Measurements from ENCODE around the gene GRAMD1C. TPM values are rescaled to one million over a fixed set of nuclear protein-coding genes. Genes with fewer than 3 reads are reported as not detected.

Gene GRAMD1C
- total and polyA plus RNA-seq, 5 donors from 2014 or later = 0.20 to 1.8 (median 0.86) TPM; not detected in 1

DNA sequence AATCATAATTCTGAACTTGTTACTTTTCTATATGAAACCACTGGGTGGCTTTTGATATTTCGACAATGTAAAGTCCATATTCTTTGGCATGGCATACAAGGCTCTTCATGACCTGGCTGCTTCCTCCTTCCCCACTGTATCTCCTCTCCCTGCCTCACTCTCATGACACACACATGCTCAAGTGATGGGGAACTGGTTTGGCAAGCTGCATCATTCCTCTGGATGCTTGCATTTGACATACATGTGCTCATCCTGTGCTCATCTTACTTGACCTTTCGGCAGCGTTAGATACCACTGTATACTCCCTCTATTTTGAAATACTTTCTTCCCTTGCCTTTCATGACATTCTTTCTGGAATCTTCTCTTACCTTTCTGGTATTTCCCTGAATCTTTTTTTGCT is 57.4 kb downstream of the GRAMD1C start:
- H3K27me3 ChIP-seq (ENCODE audit: control insufficient read depth, insufficient read depth, low read length) = peaks cover 4% of the 10 kb centered on the region
- no peaks in the 10 kb centered on the region for H3K9me3 ChIP-seq (ENCODE audit: control insufficient read depth in 2 of 2, low read length in 2 of 2)
- Mint-ChIP-seq H3K36me3 (no peaks in the 10 kb centered on the region), H3K27ac (no peak overlapping the region), H3K27me3 (no peaks in the 10 kb centered on the region), H3K4me3 (no peak overlapping the region), H3K4me1 (peaks cover 0 to 6% (median 5%) of the 10 kb centered on the region in 4 donors), H3K9me3 (peaks cover 0 to 1% (median 0%) of the 10 kb centered on the region in 7 donors)
- ATAC-seq (ENCODE audit: low read depth in 2 of 2) = no peak
- H3K4me3 ChIP-seq (ENCODE audit: low read depth, low read length) = no peak overlapping the region
- no peaks in the 10 kb centered on the region for H3K36me3 ChIP-seq (ENCODE audit: control insufficient read depth, insufficient read depth, low read length)
- DNase-seq = no peak
- no peaks in the 10 kb centered on the region for H3K4me1 ChIP-seq (ENCODE audit: control insufficient read depth, insufficient read depth, low read length, poor library complexity, severe bottlenecking)
- no peak overlapping the region for H3K27ac ChIP-seq (ENCODE audit: insufficient read depth, low read length, poor library complexity, severe bottlenecking)

DNA sequence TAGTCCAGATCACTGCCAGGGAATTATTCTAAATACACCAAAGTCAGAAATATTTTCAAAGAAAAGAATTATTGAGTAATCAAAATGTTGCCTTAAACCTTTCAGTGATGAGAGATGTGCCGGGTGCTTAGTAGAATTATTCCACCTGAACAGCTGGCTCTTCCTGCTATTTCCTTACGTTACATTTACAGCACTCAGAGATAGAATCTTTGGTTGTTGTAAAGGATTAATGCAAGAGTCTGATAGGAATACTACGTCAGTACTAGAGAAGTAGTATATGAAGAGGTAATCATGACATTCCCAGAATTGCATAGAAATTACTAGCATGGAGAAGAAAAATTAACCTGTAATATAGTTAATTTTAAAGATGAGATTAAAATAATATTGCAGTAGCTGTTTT is 58.3 kb downstream of the GRAMD1C start:
- H3K27ac ChIP-seq (ENCODE audit: insufficient read depth, low read length, poor library complexity, severe bottlenecking) = no peak overlapping the region
- H3K4me1 ChIP-seq (ENCODE audit: control insufficient read depth, insufficient read depth, low read length, poor library complexity, severe bottlenecking) = no peaks in the 10 kb centered on the region
- no peaks in the 10 kb centered on the region for H3K36me3 ChIP-seq (ENCODE audit: control insufficient read depth, insufficient read depth, low read length)
- H3K27ac Mint-ChIP-seq = no peak overlapping the region
- peak overlapping the region; percentile 56 for H3K4me3 ChIP-seq (ENCODE audit: low read depth, low read length)
- no peaks in the 10 kb centered on the region for H3K9me3 ChIP-seq (ENCODE audit: control insufficient read depth in 2 of 2, low read length in 2 of 2)
- H3K36me3 Mint-ChIP-seq = no peaks in the 10 kb centered on the region
- DNase-seq = no peak
- H3K4me1 Mint-ChIP-seq = peaks cover 0 to 6% (median 5%) of the 10 kb centered on the region in 4 donors
- no peak overlapping the region for H3K4me3 Mint-ChIP-seq
- H3K9me3 Mint-ChIP-seq = peaks cover 0 to 1% (median 0%) of the 10 kb centered on the region in 7 donors
- H3K27me3 Mint-ChIP-seq = no peaks in the 10 kb centered on the region
- ATAC-seq (ENCODE audit: low read depth in 2 of 2) = no peak
- H3K27me3 ChIP-seq (ENCODE audit: control insufficient read depth, insufficient read depth, low read length) = peaks cover 4% of the 10 kb centered on the region

DNA sequence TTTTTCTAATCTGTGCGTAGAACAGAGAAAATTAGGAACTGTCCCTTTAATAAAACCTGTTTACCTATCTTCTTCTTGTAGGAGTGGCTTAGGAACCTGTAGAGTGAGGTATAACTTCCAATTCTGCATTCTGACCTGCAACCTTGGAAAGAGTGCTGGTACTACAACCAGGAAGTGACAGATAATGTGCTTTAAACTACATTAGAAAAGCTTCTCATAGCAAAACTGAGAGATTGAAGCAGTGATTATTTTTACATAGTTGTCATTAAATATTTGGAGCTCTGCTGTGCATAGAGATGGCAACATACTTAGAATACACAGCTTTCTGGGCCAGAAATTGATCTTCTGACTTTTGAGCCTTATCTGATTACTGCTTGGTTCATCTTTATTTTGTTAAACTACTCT is 58.8 kb downstream of the GRAMD1C start:
- H3K4me3 ChIP-seq (ENCODE audit: low read depth, low read length) = peak overlapping the region; percentile 56
- H3K27me3 ChIP-seq (ENCODE audit: control insufficient read depth, insufficient read depth, low read length) = peaks cover 7% of the 10 kb centered on the region
- Mint-ChIP-seq H3K27me3 (no peaks in the 10 kb centered on the region), H3K27ac (no peak overlapping the region), H3K4me1 (peaks cover 0 to 6% (median 5%) of the 10 kb centered on the region in 4 donors), H3K4me3 (no peak overlapping the region), H3K9me3 (peaks cover 0 to 1% (median 0%) of the 10 kb centered on the region in 7 donors), H3K36me3 (no peaks in the 10 kb centered on the region)
- DNase-seq (peak in 1 of 3 donors; percentile 16), ATAC-seq (ENCODE audit: low read depth in 2 of 2) (no peak)
- H3K36me3 ChIP-seq (ENCODE audit: control insufficient read depth, insufficient read depth, low read length) = no peaks in the 10 kb centered on the region
- H3K9me3 ChIP-seq (ENCODE audit: control insufficient read depth in 2 of 2, low read length in 2 of 2) = no peaks in the 10 kb centered on the region
- H3K27ac ChIP-seq (ENCODE audit: insufficient read depth, low read length, poor library complexity, severe bottlenecking) = no peak overlapping the region
- H3K4me1 ChIP-seq (ENCODE audit: control insufficient read depth, insufficient read depth, low read length, poor library complexity, severe bottlenecking) = no peaks in the 10 kb centered on the region

- Mint-ChIP-seq H3K36me3 (no peaks in the 10 kb centered on the region), H3K27me3 (peaks cover 5% of the 10 kb centered on the region), H3K27ac (no peak overlapping the region), H3K4me3 (no peak overlapping the region), H3K4me1 (peaks cover 0 to 6% (median 5%) of the 10 kb centered on the region in 4 donors), H3K9me3 (peaks cover 0 to 1% (median 0%) of the 10 kb centered on the region in 7 donors)
- Histone ChIP-seq H3K9me3 (ENCODE audit: control insufficient read depth in 2 of 2, low read length in 2 of 2) (no peaks in the 10 kb centered on the region), H3K27ac (ENCODE audit: insufficient read depth, low read length, poor library complexity, severe bottlenecking) (no peak overlapping the region), H3K4me3 (ENCODE audit: low read depth, low read length) (no peak overlapping the region), H3K4me1 (ENCODE audit: control insufficient read depth, insufficient read depth, low read length, poor library complexity, severe bottlenecking) (no peaks in the 10 kb centered on the region), H3K36me3 (ENCODE audit: control insufficient read depth, insufficient read depth, low read length) (no peaks in the 10 kb centered on the region), H3K27me3 (ENCODE audit: control insufficient read depth, insufficient read depth, low read length) (peaks cover 9% of the 10 kb centered on the region)
- no peak for ATAC-seq (ENCODE audit: low read depth in 2 of 2)
- DNase-seq = no peak
Measured at GRCh38 chr3:113898892-113899291, 60.3 kb downstream of the GRAMD1C start.

DNA sequence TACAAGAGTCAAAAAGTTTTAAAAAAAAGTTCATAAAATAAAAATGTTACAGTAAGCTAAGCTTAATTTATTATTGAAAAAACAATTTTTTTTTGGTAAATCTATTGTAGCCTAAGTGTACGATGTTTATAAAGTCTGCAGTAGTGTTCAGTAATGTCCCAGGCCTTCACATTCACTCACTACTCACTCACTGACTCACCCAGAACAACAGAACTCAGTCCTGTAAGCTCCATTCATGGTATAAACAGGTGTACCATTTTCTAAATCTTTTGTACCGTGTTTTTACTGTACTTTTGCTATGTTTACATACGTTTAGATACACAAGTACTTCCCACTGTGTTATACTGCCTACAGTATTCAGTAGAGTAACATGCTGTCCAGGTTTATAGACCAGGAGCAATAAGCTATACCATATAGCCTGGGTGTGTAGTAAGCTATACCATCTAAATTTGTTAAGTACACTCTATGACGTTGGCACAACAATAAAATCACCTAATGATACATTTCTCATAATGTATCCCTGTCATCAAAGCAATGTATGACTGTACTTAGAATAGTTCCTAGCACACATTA is 68.1 kb downstream of the GRAMD1C start:
- Mint-ChIP-seq H3K4me3 (no peak overlapping the region), H3K9me3 (no peaks in the 10 kb centered on the region), H3K36me3 (no peaks in the 10 kb centered on the region), H3K4me1 (no peaks in the 10 kb centered on the region), H3K27me3 (peaks cover 5% of the 10 kb centered on the region), H3K27ac (no peak overlapping the region)
- Histone ChIP-seq H3K27ac (ENCODE audit: insufficient read depth, low read length, poor library complexity, severe bottlenecking) (no peak overlapping the region), H3K4me3 (ENCODE audit: low read depth, low read length) (no peak overlapping the region), H3K9me3 (ENCODE audit: control insufficient read depth in 2 of 2, low read length in 2 of 2) (no peaks in the 10 kb centered on the region), H3K27me3 (ENCODE audit: control insufficient read depth, insufficient read depth, low read length) (peaks cover 10% of the 10 kb centered on the region), H3K36me3 (ENCODE audit: control insufficient read depth, insufficient read depth, low read length) (no peaks in the 10 kb centered on the region), H3K4me1 (ENCODE audit: control insufficient read depth, insufficient read depth, low read length, poor library complexity, severe bottlenecking) (no peaks in the 10 kb centered on the region)
- ATAC-seq (ENCODE audit: low read depth in 2 of 2) (no peak), DNase-seq (no peak)

DNA sequence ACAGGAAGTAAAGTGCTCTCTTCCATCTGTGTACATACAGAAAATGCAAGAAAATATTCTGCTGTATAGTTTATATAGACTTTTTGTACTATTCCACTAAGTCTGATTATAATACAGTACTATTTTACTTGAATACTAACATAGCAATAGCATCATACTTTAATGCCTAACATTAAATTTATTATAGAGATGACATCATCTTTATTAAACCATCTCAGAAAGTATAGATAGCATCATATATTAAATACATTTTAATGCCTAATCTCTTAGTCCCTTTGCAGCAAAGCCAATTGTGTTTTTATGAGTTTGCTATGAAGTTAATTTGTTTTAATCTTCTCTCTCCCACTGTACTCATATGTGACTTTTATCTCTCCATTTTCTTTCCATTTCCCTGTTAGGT is 69.5 kb downstream of the GRAMD1C start:
- Mint-ChIP-seq H3K9me3 (no peaks in the 10 kb centered on the region), H3K27ac (no peak overlapping the region), H3K4me1 (peaks cover 2 to 6% (median 6%) of the 10 kb centered on the region in 4 donors), H3K27me3 (peaks cover 4% of the 10 kb centered on the region), H3K36me3 (no peaks in the 10 kb centered on the region), H3K4me3 (no peak overlapping the region)
- Histone ChIP-seq H3K36me3 (ENCODE audit: control insufficient read depth, insufficient read depth, low read length) (no peaks in the 10 kb centered on the region), H3K27me3 (ENCODE audit: control insufficient read depth, insufficient read depth, low read length) (peaks cover 8% of the 10 kb centered on the region), H3K27ac (ENCODE audit: insufficient read depth, low read length, poor library complexity, severe bottlenecking) (no peak overlapping the region), H3K9me3 (ENCODE audit: control insufficient read depth in 2 of 2, low read length in 2 of 2) (no peaks in the 10 kb centered on the region), H3K4me3 (ENCODE audit: low read depth, low read length) (no peak overlapping the region), H3K4me1 (ENCODE audit: control insufficient read depth, insufficient read depth, low read length, poor library complexity, severe bottlenecking) (no peaks in the 10 kb centered on the region)
- DNase-seq (no peak), ATAC-seq (ENCODE audit: low read depth in 2 of 2) (no peak)

GRCh38 chr3:113910966-113911365 is 72.4 kb downstream of the GRAMD1C start:
- Mint-ChIP-seq H3K4me1 (peaks cover 2 to 7% (median 6%) of the 10 kb centered on the region in 4 donors), H3K9me3 (no peaks in the 10 kb centered on the region), H3K4me3 (no peak overlapping the region), H3K27ac (peak overlapping the region in 1 of 3 donors; percentile 26), H3K27me3 (no peaks in the 10 kb centered on the region), H3K36me3 (no peaks in the 10 kb centered on the region)
- Histone ChIP-seq H3K36me3 (ENCODE audit: control insufficient read depth, insufficient read depth, low read length) (no peaks in the 10 kb centered on the region), H3K27me3 (ENCODE audit: control insufficient read depth, insufficient read depth, low read length) (peaks cover 5% of the 10 kb centered on the region), H3K27ac (ENCODE audit: insufficient read depth, low read length, poor library complexity, severe bottlenecking) (no peak overlapping the region), H3K4me3 (ENCODE audit: low read depth, low read length) (no peak overlapping the region), H3K9me3 (ENCODE audit: control insufficient read depth in 2 of 2, low read length in 2 of 2) (no peaks in the 10 kb centered on the region), H3K4me1 (ENCODE audit: control insufficient read depth, insufficient read depth, low read length, poor library complexity, severe bottlenecking) (no peaks in the 10 kb centered on the region)
- DNase-seq (no peak), ATAC-seq (ENCODE audit: low read depth in 2 of 2) (no peak)

GRCh38 chr3:113912552-113913236 is 74.1 kb downstream of the GRAMD1C start:
- DNase-seq (peak; percentile 9 to 81 (median 36)), ATAC-seq (ENCODE audit: low read depth in 2 of 2) (peak; percentile 86 to 87)
- Mint-ChIP-seq H3K27me3 (no peaks in the 10 kb centered on the region), H3K4me1 (peaks cover 2 to 7% (median 6%) of the 10 kb centered on the region in 4 donors), H3K9me3 (no peaks in the 10 kb centered on the region), H3K36me3 (no peaks in the 10 kb centered on the region), H3K4me3 (peak overlapping the region in 2 of 4 donors; percentile 3 to 56), H3K27ac (peak overlapping the region in 2 of 3 donors; percentile 29 to 66)
- Histone ChIP-seq H3K27ac (ENCODE audit: insufficient read depth, low read length, poor library complexity, severe bottlenecking) (no peak overlapping the region), H3K4me3 (ENCODE audit: low read depth, low read length) (peak overlapping the region; percentile 61), H3K27me3 (ENCODE audit: control insufficient read depth, insufficient read depth, low read length) (peaks cover 2% of the 10 kb centered on the region), H3K4me1 (ENCODE audit: control insufficient read depth, insufficient read depth, low read length, poor library complexity, severe bottlenecking) (no peaks in the 10 kb centered on the region), H3K9me3 (ENCODE audit: control insufficient read depth in 2 of 2, low read length in 2 of 2) (no peaks in the 10 kb centered on the region), H3K36me3 (ENCODE audit: control insufficient read depth, insufficient read depth, low read length) (no peaks in the 10 kb centered on the region)
